GM11168 (cell line): Measurements from ENCODE around the gene NVL.

Source experiments
- in situ Hi-C: fragments of 300-500 bp; cut with MboI; formaldehyde crosslinking; loops from one replicate; pipeline ENCODE4 v1.12.0; 2022; ENCODE audit warnings: low sequenced_read_pairs; ENCODE audit not compliant: unreplicated experiment

NVL gene

DNA sequence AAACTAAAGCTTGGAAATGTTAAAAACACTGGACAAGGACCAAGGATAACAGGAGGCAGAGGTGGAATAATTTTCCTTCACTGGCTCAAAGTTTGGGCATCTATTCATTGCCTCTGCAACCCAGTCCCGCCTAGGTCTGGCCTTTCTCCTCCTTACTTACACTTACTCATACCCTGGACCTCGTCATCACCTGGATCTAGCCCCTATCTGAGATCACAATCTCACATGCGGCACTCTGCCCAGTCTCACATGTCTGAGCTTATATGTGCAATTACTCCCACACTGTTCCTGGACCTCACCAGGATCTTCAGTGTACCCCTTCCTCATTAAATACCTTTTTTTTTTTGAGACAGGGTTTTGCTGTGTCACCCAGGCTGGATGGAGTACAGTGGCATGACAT, 37.6 kb downstream of the NVL start:
- in situ Hi-C loops, result no loop called here

GRCh38 chr1:224289396-224289795, 40.6 kb downstream of the NVL start:
- in situ Hi-C loops, result no loop called here

- in situ Hi-C loops, result no loop called here
Measured at GRCh38 chr1:224287714-224288113, 42.3 kb downstream of the NVL start.

GRCh38 chr1:224282140-224282539, 47.8 kb downstream of the NVL start:
- in situ Hi-C loops, result no loop called here

GRCh38 chr1:224276771-224277487, 53.0 kb downstream of the NVL start:
- in situ Hi-C loops, result no loop called here

GRCh38 chr1:224274970-224275626, 54.9 kb downstream of the NVL start:
- in situ Hi-C loops, result no loop called here

GRCh38 chr1:224273641-224274040, 56.3 kb downstream of the NVL start:
- in situ Hi-C loops, result no loop called here

GRCh38 chr1:224271106-224271505, 58.9 kb downstream of the NVL start:
- in situ Hi-C loops, result no loop called here

DNA sequence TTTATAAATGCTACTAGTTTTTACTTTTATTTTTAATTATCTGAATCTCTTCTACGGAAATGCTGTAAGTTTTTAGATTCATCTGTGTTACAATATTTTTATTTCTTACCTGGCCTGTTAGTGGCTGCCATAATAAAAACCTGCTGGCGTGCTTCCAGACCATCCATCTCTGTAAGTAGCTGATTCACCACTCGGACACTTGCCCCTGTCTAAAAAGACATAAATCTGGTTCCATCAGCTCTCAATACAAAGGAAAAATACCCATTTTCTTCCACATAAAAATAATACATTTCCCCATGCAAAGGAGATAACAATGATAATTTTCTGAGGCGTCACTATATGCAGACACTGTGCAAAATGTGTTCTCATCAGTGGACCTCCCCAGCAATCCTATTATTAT, 62.0 kb downstream of the NVL start:
- in situ Hi-C loops, result no loop called here

GRCh38 chr1:224266915-224267856, 62.8 kb downstream of the NVL start:
- in situ Hi-C loops, result no loop called here

DNA sequence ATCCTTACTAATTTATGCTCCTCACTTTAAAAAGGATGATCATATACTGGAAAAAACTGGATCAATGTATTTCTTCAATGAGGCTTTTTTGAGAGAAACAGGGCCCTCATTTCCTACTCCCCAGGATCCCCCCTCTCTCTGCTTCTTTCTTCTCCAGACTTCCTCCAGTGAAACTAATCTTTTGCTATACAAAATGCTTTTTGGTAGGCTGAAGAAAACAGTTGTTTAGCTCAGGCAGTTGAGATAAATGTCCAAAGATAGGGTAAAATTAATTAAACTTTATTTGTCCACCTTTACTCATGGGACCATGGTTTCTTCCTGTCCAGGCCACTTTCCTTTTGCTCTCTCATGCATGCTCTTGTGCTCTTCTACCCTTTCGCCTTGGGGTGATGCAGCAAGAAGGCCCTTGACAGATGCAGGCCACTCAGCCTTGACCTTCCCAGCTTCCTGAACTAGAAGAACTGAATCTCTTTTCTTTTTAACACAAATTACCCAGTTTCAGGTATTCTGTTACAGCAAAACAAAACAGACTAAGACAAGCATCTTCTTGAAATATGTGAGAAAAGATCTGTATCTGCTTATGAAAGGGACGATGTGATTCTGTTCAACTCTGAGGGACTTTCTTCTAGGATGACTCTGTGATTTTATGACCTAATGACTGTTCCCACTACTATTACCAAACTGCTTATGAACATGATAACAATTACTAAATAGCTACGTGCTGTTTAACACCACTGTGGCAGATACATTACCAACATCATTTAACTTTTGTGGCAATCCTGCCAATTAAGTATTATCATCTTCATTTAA, 63.7 kb downstream of the NVL start:
- in situ Hi-C loops, result no loop called here

DNA sequence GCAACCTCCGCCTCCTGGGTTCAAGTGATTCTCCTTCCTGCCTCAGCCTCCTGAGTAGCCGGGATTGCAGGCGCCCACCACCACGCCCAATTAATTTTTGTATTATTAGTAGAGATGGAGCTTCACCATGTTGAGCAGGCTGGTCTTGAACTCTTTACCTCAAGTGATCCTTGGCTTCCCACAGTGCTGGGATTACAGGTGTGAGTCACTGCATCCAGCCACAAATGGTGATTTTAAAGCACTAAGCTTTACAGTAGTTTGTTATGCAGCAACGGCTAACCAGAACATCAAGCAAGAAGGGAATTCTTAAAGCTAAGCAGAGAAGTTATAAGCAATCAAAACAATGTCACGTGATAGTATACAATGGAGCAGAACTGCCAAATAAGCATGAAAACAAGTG, 65.7 kb downstream of the NVL start:
- in situ Hi-C loops, result no loop called here

DNA sequence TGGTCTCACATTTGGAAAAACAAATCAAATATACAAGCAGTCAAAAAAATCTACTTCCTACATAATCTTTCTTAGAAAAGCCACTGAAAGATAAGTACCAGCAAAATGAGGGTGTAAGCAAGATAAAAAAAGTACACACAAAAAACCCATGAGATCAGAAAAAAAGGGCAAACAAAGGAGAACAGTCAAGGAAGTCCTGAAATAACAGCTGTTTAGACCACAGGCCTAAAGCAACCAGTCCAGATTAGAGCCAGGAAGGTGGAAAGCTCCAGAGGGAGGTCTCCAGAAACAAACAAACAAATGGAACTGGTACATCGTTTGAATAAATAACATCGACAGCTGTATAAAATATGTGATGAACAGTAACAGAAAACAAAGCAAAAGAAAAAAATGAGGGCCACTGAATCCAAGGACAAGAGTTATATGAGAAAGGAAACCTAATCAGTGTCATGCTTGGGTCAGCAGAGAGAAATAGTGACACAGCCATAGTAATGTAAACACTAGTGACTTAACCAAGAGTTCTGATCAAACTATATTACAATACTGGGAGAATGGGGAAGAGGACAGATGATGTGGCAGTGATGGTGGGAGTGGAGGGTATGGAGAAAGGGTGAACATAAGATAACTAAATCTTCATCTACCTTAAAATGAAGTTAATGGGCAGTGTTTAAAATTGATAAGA, 67.5 kb downstream of the NVL start:
- in situ Hi-C loops, result no loop called here

GRCh38 chr1:224259986-224260385, 70.0 kb downstream of the NVL start:
- in situ Hi-C loops, result no loop called here

DNA sequence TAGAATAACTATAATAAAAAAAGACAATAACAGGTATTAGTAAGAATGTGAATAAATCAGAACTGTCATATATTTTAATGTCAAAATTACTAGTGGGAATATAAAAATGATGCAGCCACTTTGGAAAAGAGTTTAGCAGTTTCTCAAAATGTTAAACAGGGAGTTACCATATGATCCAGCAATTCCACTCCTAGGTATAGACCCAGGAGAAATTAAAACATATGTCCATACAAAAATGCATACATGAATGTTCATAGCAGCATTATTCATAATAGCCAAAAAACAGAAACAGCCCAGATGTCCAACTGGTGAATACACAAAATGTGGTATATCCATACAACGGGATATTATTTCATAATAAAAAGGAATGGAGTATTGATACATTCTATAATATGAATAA, 71.6 kb downstream of the NVL start:
- in situ Hi-C loops, result no loop called here

- in situ Hi-C loops, result no loop called here
Measured at GRCh38 chr1:224256640-224257039, 73.3 kb downstream of the NVL start.

DNA sequence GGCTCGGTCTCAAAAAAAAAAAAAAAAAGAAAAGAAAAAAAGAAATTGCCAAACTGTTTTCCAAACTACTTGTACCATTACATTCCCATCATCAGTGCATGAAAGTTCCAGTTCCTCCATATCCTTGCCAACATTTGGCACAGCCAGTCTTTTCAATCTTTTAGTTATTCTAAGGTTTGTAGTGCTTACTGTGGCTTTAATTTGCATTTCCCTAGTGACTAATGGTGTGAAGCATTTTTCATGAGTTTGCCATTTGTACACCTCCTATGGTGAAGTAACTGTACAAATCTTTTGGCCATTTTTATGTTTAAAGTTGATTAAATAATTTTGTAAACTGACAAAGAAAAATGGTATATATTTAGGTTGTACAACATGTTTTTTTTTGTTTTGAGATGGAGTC, 76.3 kb downstream of the NVL start:
- in situ Hi-C loops, result no loop called here

DNA sequence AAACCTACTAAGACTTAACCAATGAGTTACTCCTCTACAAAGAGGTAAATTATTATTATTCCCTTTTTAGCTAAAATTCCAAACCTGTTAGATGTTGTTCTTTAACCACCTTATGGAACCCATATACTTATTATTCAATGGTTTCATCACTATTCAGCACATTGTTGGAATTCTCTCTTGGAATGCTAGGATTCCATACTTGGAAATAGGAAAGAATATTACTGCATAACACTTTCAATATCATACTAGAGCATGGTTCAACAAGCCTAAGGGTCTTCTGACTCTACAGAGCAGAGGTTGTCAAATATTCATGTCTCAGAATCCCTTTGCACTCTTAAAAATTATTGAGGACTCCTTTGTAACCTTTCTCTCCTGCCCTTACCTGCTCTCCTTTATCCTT, 77.5 kb downstream of the NVL start:
- in situ Hi-C loops, result no loop called here

DNA sequence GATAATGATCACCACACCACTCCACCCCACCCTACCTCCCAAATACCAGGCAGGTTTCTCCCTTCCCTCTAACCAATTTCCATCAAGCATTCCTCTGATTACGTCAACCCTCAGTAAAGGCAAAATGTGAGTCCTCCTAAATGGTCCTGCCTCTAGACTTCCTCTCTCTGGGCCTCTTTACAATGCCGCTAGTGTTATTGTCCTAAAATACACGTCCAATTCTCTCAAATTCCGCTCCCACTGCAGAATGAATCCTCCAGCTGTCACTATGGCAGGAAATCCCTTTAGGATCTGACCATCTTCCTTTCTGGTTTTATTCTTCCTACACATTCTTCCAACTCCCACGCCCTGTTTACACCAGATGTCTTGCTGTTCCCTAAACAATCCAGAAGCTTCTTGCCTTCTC, 78.2 kb downstream of the NVL start:
- in situ Hi-C loops, result no loop called here

GRCh38 chr1:224245188-224245587, 84.8 kb downstream of the NVL start:
- in situ Hi-C loops, result no loop called here
